ENCODE results near the gene LTC4S.

DNA sequence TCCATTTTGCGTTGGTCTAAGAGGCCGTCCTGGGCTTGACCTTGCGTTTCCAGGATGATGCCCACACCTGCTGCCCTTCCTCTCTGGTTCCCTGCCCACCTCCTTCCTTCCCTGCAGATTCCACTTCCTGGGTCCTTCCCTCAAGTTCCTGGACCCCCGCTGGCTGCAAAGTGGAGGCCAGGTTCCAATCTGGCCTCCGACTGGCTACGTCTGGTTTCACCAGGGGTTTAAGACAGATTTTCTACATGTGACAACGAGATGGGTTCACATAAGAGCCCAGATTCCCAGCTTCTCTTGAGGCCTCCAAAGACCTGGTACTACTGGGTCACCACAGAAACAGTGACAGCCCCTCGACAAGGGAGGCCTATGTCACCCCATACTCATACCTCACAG is 10.8 kb downstream of the LTC4S start:
- TF ChIP-seq POLR2A (IDR thresholded peaks at IDR 0.05): no peak
- TF ChIP-seq, protein P1, sequence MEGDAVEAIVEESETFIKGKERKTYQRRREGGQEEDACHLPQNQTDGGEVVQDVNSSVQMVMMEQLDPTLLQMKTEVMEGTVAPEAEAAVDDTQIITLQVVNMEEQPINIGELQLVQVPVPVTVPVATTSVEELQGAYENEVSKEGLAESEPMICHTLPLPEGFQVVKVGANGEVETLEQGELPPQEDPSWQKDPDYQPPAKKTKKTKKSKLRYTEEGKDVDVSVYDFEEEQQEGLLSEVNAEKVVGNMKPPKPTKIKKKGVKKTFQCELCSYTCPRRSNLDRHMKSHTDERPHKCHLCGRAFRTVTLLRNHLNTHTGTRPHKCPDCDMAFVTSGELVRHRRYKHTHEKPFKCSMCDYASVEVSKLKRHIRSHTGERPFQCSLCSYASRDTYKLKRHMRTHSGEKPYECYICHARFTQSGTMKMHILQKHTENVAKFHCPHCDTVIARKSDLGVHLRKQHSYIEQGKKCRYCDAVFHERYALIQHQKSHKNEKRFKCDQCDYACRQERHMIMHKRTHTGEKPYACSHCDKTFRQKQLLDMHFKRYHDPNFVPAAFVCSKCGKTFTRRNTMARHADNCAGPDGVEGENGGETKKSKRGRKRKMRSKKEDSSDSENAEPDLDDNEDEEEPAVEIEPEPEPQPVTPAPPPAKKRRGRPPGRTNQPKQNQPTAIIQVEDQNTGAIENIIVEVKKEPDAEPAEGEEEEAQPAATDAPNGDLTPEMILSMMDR (IDR thresholded peaks at IDR 0.05): no peak
